ENCODE measurements around the gene ARHGEF1. TPM values are rescaled to one million over a fixed set of nuclear protein-coding genes. Genes with fewer than 3 reads are reported as not detected.
A peak's percentile ranks its signal among the peaks of the same experiment; 100 is the strongest.

The ARHGEF1 gene
- total and polyA plus RNA-seq, 2 donors (not counting 1 experiment from before 2014, with no cell fraction given), result 646 to 886 TPM

GRCh38 chr19:41926763-41927496 lies 43.9 kb downstream of the ARHGEF1 start:
- Histone ChIP-seq H2AFZ (ENCODE audit: insufficient read depth, low read depth, low read length, poor library complexity, severe bottlenecking) (no peak overlapping the region), H3K79me2 (ENCODE audit: control insufficient read depth, insufficient read depth, low read length) (peaks cover 10% of the 10 kb centered on the region), H3K9me3 (ENCODE audit: control extremely low read depth in 1 of 3, control insufficient read depth in 2 of 3, insufficient read depth in 1 of 3, low read length in 2 of 3) (peaks cover 0 to 6% (median 0%) of the 10 kb centered on the region in 3 donors), H3K4me2 (replicated peaks; ENCODE audit: low read depth, low read length, poor library complexity, severe bottlenecking) (peak overlapping the region; percentile 94), H3K27me3 (replicated peaks in 1 of 4; ENCODE audit: control extremely low read depth in 1 of 4, control insufficient read depth in 3 of 4, insufficient read depth in 4 of 4, low read length in 3 of 4) (peaks cover 0 to 46% (median 14%) of the 10 kb centered on the region in 4 experiments), H3K9ac (ENCODE audit: low read length) (no peak overlapping the region), H3K36me3 (replicated peaks in 1 of 2; ENCODE audit: control extremely low read depth in 1 of 2, control insufficient read depth in 1 of 2, extremely low read depth in 1 of 2, insufficient read depth in 2 of 2, low read length in 1 of 2) (no peaks in the 10 kb centered on the region), H3K4me1 (ENCODE audit: control insufficient read depth in 2 of 2, insufficient read depth in 2 of 2, low read length in 2 of 2) (peaks cover 66 to 73% of the 10 kb centered on the region in 2 donors), H3K27ac (ENCODE audit: low read length in 2 of 2) (no peak overlapping the region), H4K20me1 (ENCODE audit: control insufficient read depth, insufficient read depth, low read length, poor library complexity, severe bottlenecking) (no peaks in the 10 kb centered on the region), H3K4me3 (ENCODE audit: control extremely low read depth in 1 of 5, extremely low read depth in 1 of 5, insufficient read depth in 1 of 5, low read depth in 2 of 5, low read length in 4 of 5) (no peak overlapping the region)
- H3K4me3 Mint-ChIP-seq, result no peak overlapping the region
- peaks cover 37% of the 10 kb centered on the region for H3K4me1 Mint-ChIP-seq
- H3K27ac Mint-ChIP-seq, result no peak overlapping the region
- H3K9me3 Mint-ChIP-seq (ENCODE audit: insufficient read depth), result no peaks in the 10 kb centered on the region
- CTCF ChIA-PET, result no interaction called here
- DNase-seq, result no peak
- WGBS (ENCODE audit: insufficient coverage), result 60% methylated on average over 16 of the region's 16 CpGs
- TF ChIP-seq EZH2 (IDR thresholded peaks at IDR 0.05; ENCODE audit: borderline replicate concordance, insufficient read depth, low read depth, low read length, poor library complexity, severe bottlenecking), result no peak
- no peak for TF ChIP-seq CTCF (IDR thresholded peaks at IDR 0.05)
- intact Hi-C loops (cut with micrococcal nuclease), result no loop called here
- POLR2A ChIA-PET, result interaction anchor here (0.5 to 1.3 kb wide), 2 partner anchors 43 to 1492 kb away, joined by 4 read pairs; no protein-coding TSS in a partner anchor
- peaks cover 16% of the 10 kb centered on the region for H3K27me3 Mint-ChIP-seq
- ATAC-seq (ENCODE audit: low read depth), result no peak
